Activated T-cell treated with anti-CD3 and anti-CD28 coated beads for 48 hours (primary cell): ENCODE results near the gene TMEM176B.
A peak's percentile ranks its signal among the peaks of the same experiment; 100 is the strongest.
"Not testable (repeated sequence)": the region's sequence is repeated elsewhere in the genome, so short reads cannot be mapped to it uniquely, and the experiment has no call there.

Source experiments
- DNase-seq: peaks from one replicate; pipeline ENCODE4 v3.0.0-alpha.2; 2020; ENCODE audit warnings: low read depth

The TMEM176B gene

GRCh38 chr7:150790416-150791075 lies 9.6 kb downstream of the TMEM176B start:
- no peak for DNase-seq

DNA sequence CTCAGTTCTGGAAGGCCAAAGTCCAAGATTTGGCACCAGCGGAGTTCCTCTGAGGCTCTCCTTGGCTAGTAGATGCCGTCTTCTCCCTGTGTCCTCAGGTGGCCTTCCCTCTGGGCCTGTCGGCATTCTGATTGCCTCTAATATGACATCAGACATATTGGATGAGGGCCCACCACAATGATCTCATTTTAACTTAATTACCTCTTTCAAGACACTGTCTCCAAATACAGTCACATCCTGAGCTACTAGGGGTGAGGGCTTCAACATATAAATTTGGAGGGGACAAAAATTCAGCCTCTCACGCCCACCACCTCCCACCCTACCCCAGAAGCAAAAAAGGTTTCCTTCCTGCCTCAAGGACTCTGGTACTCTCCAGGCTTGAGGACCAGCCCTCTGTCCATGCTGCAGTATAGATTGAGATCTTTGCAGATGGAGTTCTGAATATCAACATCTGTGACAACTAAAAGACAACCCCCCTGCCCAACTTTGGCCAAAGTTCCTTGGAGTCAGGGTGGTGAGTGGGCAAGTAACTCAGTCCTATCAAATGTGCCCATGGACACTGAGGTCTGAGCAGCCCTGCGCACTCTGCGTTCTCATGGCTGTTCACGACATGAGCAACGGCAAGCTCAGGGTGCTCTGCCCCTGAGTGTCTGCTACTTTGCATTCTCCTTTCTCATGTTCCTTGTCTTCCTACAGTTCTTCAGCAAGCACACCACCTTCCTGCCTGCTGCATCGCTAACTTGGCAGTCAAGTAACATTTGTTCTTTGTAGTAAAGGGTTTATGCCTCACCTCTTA lies 11.5 kb downstream of the TMEM176B start:
- DNase-seq, result no peak

DNA sequence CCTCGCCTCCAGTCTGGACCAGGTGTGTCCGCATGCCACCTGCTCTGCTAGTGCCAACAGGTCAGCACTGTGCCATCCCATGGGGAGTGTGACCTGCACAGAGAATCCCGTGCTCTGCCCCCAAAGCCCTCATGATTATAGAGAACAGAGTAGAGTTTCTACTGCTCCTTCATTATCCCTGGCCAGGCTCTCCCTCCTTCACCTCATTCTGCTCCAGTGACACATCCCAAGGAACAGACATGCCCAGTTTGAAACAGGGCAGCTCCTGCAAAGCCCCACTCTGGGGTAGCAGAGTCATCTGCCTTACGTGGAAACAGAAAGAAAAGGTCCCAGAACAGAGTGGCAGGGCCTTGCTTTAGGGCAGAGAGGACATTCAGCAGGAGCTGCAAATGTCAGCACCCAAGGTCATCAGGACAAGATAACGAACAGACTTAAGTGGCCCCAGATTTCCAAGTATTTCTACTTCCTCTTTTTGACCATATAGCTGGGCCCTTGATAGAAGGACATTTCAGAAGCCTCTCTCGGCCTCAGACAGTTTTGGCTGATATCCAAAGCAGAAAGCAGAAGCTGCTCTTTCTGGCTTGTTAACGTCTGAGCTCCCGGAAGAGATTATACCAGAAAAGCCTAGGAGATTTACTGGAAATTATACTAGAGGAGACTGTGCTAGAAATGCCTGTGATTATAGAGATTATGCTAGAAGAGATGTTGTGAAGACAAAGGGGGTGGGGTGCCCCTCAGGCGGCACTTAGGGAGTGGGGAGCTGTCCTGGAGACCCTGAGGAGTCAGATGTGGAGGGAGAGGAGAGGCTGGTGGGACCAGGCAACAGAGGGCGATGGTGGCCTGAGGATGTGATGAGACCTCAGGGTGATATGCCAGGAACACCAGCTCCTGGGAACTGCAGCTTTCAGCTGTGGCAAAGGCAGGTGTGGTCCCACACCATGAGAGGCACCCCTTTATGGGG lies 12.6 kb downstream of the TMEM176B start:
- DNase-seq, result no peak

DNA sequence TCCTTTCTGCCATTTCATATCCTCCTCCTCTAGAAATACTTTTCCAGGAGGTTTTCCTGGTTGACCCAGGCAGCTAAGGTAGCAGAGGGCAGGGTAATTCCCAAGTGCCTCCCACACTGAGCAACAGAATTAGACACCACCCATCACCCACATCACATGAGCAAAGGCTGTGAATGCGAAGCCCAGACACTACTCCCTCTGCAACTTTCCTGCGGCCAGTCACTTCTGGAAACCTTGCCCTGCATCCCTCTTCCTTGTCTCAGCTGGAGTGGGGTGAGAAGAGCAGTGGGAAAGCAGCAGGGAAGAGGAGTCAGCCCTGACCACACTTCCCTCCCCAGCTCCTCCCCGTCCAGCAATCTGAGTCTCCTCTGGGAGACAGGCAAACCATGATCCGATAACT lies 15.2 kb downstream of the TMEM176B start:
- DNase-seq, result no peak

- no peak for DNase-seq
Observed at GRCh38 chr7:150784120-150784736, 15.9 kb downstream of the TMEM176B start.

DNA sequence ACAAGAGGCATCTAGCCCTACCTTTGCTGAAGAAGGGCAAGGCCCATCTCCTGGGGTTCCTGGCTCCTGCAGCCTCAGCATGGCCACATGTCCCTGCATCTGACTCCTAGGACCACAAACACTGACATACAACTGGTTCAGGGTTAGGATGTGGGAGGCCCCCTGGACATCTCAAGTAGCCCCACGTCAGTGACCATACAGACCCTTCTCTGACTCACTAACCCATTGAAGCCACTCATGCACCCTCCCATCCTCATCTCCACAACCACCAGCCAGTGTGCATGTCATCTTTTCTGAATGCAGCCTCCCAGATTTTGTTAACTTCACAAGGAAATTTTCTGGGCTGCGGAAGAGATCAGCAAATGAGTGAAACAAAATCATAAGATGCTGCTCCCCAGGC lies 18.2 kb downstream of the TMEM176B start:
- no peak for DNase-seq

DNA sequence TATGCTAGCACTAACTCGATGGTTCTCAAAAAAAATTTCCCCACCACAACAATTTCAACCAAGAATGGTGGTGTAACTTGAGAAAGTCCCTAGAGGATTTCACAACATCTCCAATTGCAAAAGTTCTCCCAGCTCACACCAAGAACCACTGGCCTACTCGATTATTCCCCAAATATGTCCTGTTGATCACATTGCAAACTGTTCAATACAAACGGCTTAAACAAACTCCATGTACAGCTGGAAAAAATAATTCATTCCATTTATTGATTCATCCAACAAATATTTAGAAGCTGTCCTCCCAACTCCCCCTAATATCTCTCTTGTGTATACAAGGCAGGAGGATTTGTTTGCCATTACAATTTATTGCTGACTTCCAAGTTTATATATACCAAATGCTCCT lies 19.1 kb downstream of the TMEM176B start:
- no peak for DNase-seq

- no peak for DNase-seq
Observed at GRCh38 chr7:150780292-150780691, 19.9 kb downstream of the TMEM176B start.

DNA sequence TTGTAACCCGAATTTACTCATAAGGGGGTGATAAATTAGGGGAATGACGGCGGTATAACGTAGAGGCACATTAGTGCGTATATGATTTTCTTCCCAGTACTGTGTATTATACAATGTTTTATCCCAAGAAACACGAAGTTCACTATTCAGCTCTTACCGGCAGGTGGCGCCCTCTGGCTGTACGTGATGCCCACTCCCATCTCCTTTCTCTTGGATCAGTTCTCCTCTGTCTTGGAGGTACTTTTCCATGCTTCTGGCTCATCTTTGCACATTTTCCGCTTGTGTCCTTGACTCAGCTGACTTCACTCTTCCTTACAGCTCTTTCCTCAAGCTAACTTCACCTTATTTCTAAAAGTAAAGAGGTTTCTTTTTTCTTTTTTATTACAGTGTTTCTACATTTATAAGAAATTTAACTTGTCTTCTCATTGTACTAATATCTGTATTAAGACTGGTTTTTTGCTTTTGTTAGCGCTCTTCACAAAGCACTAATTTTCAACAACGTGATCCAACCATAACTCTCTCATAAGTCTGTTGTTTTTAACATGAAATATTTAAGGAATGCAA lies 21.3 kb downstream of the TMEM176B start:
- DNase-seq, result peak; percentile 56

GRCh38 chr7:150778014-150778737 lies 22.0 kb downstream of the TMEM176B start:
- DNase-seq, result no peak

GRCh38 chr7:150774131-150774530 lies 26.0 kb downstream of the TMEM176B start:
- DNase-seq, result not testable (repeated sequence)

- DNase-seq, result no peak
Observed at GRCh38 chr7:150769768-150770167, 30.4 kb downstream of the TMEM176B start.

GRCh38 chr7:150766334-150766709 lies 33.8 kb downstream of the TMEM176B start:
- no peak for DNase-seq

DNA sequence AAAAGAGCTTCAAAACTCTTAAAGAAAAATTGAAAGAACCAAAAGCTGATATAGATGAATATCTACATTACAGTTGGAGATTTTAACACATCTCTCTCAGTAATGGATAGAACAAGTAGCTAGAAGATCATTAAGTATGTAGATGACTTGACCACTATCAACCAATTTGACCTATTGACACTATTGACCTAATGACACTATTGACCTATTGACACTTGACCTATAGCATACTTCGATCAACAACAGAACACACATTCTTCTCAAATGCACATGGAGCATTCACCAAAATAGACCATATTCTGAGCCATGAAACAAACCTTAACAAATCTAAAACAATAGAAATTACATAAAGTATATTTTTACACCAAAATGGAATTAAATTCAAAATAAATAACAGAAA lies 40.7 kb downstream of the TMEM176B start:
- no peak for DNase-seq

DNA sequence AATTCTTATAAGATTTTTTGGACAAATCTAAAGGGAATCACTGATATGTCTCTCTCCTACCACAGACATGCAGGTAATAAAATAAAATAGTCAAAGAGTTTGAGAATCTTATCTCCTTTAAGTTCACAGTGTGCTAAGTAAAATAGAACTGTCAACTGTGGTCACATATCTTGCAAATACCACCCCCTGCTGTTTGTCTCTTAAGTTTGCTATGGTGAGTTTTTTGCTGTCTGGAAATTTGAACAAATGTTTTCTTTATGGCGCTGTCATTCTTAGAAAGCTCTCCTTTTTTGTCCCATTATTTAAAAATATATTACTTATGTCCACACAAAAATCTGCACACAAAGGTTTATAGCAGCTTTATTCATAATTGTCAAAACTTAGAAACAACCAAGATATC lies 43.3 kb downstream of the TMEM176B start:
- no peak for DNase-seq

DNA sequence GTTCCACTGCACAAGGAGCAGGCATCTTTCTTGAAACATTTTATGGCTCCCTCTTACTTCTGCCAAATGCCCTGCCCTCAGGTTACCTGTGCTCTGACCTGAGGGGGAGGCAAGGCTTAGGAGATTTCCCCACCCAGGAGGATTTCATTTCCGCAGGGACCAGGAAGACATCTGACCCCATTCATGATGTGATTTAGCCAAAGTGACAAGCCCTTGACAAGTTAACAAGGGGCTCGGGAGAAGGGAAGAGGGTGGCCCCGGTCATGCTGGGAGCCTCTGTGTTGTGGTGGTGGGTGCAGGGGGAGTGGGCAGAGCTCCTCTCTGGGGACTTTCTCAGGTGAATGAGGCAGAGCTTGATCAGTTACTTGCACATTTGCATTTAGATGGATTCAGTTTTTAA lies 44.0 kb downstream of the TMEM176B start:
- no peak for DNase-seq

GRCh38 chr7:150755473-150756099 lies 44.6 kb downstream of the TMEM176B start:
- no peak for DNase-seq

GRCh38 chr7:150754951-150755350 lies 45.2 kb downstream of the TMEM176B start:
- no peak for DNase-seq

GRCh38 chr7:150753826-150754603 lies 46.1 kb downstream of the TMEM176B start:
- no peak for DNase-seq

- no peak for DNase-seq
Observed at GRCh38 chr7:150753239-150753638, 46.9 kb downstream of the TMEM176B start.
